Umbilical cord (tissue), 2 donors: ENCODE data around the gene PPAN. TPM values are rescaled to one million over a fixed set of nuclear protein-coding genes. Genes with fewer than 3 reads are reported as not detected.

Source experiments
- DNase-seq: peaks from one replicate; pipeline ENCODE4 v3.0.0-alpha.2; 2015; ENCODE audit warnings: low spot score
- total RNA-seq: library from RNA; depleted of rRNA; stranded (reverse); fragments of >200 nt; gene quantifications from one replicate; pipeline ENCODE4 v1.2.3, GENCODE V29; 2014; ENCODE audit warnings: low replicate concordance; ENCODE audit not compliant: insufficient read depth

The PPAN gene
- total RNA-seq, 1 donor from 2014 or later, result 26.0 TPM

DNA sequence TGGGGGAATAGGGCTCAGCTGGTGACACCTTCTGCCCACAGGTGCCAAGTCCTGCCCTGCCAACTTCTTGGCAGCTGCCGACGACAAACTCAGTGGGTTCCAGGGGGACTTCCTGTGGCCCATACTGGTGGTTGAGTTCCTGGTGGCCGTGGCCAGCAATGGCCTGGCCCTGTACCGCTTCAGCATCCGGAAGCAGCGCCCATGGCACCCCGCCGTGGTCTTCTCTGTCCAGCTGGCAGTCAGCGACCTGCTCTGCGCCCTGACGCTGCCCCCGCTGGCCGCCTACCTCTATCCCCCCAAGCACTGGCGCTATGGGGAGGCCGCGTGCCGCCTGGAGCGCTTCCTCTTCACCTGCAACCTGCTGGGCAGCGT lies 7.4 kb downstream of the PPAN start:
- no peak for DNase-seq

DNA sequence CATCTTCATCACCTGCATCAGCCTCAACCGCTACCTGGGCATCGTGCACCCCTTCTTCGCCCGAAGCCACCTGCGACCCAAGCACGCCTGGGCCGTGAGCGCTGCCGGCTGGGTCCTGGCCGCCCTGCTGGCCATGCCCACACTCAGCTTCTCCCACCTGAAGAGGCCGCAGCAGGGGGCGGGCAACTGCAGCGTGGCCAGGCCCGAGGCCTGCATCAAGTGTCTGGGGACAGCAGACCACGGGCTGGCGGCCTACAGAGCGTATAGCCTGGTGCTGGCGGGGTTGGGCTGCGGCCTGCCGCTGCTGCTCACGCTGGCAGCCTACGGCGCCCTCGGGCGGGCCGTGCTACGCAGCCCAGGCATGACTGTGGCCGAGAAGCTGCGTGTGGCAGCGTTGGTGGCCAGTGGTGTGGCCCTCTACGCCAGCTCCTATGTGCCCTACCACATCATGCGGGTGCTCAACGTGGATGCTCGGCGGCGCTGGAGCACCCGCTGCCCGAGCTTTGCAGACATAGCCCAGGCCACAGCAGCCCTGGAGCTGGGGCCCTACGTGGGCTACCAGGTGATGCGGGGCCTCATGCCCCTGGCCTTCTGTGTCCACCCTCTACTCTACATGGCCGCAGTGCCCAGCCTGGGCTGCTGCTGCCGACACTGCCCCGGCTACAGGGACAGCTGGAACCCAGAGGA lies 7.9 kb downstream of the PPAN start:
- no peak for DNase-seq

DNA sequence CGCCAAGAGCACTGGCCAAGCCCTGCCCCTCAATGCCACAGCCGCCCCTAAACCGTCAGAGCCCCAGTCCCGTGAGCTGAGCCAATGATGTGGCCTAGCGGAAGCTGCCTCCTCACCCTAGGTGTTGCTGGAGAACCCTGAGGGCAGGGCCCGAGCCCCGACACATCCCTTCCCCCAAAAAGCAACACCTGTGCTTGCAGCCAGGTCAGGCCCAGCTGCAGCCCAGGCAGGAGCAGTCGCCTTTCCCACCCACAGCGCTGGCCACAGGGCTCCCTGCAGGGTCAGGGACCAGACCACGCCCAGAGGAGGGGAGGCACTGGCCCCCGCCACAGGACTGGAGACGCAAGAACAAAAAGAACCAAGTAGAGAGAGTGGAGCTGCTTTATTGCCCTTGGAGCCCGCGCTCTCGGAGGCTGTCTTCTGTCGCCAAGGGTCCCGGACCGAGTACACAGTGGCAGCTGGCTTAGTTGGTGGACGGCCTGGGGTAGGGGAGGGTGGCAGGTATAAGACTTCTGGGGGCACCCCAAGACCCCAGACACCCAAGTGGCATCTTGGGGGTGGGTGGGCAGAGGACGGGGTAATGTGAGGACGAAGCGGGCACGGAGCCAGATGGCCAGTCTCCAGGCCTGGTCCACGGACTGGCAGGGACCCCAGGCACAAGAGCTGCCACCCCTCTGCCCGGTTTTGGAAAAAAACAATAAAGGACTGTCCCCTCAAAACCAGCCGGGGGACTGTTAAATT lies 8.7 kb downstream of the PPAN start:
- DNase-seq, result no peak

DNA sequence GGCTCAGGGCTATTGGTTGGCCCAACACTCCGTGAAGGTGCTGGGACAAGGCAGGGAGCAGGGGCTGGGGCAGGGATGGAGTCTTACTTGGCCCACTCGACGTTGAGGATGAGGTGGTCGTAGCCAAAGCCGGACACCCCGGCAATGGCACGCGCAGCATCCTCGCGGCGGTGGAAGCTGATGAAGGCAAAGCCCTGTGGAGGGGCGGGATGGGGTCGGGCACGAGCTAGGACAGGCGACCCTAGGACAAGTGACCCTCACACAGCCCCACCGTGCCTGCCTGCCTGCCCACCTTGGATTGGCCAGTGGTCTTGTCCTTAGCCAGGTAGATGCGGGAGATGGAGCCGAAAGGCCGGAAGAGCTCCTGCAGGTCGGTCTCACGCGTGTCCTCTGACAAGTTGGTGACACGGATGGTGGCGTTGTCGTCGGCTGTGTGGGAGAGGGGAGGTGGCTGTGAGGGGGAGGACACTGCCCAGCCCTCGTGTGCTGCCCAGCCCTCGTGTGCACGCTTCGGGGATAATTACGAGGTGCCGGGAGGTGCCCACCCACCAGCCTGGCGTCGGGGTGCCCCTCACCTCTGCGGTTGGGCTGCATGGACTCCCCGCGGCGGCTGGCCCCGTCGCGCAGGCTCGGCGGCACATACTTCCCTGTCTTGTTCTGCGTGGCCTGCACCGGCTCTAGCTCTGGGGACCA lies 9.4 kb downstream of the PPAN start:
- DNase-seq, result no peak

DNA sequence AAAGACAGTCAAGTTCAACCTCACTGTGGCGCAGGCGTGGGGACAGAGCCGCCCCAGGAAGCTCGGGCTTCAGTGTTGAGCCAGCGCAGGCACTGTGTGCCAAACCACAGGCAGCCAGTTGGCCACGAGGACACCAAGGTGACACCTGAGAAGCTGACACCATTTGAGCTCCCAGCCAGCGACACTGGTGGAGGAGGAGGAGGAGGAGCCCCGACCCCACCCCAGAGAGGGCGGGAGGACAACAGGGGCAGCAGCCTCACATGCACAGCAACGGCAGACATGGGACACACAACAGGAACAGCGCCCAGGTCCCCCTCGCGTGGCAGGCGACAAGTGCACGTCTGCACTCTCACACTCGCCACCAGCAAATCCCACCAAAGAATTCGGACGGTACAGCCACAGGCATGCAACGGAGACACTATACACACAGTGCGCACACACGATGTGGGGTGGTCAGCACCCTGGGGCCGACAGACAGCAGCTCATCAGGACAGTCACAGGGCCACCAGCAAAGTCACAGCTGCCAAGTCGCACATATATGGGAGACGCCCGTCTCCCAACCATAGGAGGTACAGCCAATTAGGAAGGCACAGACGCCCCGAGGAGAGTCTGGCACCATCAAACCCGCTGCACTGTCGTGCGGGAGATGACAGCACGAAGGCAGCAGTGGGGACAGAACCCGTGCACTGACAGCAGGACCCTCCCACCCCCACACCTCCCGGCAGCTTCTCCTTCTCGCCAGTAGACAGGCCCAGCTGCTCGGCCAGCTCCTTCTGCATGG lies 10.1 kb downstream of the PPAN start:
- DNase-seq, result no peak

DNA sequence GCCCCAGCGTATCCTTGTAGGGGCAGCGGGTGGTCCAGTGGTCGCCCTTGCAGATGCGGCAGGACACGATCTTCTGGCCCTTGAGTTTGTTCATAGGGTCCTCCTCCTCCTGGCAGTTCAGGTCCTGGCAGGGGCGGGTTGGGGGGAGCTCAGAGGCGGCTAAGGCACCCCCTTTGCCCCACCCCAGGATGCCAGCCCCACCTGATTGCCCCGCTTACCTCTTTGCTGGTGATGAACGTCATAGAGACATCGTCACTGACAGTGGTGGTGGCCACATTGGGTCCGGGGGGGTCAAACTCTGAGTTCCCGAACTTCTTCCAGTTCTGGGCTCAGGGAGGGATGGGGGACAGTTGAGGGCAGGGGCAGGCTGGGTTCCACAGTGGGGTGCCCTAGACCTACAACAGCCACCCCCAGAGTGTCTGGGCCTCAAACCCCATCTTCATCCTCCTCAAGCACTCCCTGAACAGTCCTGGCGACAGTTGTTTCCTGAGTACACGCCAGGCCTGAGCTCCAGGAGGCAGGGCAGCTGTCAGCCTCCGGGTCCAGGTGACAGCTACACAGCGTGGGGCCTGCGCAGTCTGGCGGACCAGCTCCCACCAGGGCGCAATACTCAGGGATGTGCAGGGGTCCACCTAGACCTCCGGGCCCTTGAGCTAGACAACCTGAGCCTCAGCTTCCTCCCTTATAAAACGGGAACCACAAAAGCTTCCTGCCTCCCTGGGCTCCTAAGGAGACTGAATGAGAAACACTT lies 10.9 kb downstream of the PPAN start:
- DNase-seq, result no peak

DNA sequence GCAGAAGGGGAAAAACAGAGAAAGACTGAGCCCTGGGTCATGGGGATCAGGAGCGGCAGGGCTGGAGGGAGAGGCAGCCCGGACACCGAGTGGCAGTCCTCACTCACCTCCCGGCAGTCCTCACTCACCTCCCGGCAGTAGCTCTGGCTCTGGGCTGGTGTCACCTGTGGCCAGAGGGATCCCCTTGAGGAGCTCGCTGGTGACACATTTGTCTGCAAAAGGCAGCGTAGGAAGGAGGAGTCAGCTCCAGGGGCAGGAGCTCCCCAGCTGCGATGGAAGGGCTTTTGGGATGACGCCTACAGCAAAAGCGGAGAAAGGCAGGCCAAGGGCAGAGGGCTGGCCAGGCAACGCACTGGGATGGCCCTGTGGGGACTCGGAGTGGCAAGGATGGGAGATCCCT lies 12.8 kb downstream of the PPAN start:
- DNase-seq, result no peak

DNA sequence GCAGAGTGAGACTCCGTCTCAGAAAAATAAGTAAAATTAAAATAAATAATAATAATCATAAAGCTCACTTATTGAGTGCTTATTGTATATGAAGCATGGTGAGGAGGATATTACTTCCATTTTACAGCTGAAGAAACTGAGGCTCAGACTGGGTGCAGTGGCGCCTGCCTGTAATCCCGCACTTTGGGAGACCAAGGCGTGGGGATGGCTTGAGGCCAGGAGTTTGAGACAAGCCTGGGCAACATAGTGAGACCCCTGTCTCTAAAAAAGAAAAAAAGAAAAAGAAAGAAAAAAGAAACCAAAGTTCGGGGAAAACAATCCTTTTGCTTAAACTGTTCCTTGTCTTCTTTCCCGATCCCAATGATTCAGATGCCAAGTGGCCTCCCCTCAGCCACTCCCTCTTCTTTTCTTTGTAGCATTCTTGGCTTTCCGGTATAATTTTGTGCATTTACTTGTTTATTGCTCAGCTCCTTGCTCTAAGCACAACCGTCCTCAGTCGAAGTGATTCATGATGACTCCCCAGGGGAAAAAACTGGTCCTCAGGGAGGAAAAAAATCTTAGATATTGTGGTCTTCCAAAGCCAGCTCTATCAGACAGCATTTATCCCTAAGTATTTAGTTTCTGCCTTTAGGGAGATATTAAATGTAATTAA lies 14.5 kb downstream of the PPAN start:
- peak; percentile 42 for DNase-seq

DNA sequence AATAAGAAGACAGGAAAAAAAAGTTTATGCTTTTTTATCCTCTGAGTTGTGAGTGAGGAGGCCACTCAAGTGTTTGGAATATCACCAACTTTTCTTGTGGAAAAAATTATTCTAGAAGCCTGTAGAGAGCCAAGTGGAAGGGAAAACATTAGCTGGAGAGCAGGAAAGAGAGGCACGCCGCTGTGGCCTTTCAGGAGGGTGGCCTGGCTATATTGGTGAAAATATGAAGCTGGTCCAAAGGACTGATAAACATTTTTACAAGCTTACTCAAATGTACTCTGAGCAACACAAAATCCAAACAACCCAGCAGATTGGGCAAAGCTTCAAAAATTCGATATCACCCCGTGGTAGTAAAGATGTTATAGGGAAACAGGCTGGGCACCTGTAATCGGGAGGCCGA lies 15.9 kb downstream of the PPAN start:
- DNase-seq, result peak; percentile 45

DNA sequence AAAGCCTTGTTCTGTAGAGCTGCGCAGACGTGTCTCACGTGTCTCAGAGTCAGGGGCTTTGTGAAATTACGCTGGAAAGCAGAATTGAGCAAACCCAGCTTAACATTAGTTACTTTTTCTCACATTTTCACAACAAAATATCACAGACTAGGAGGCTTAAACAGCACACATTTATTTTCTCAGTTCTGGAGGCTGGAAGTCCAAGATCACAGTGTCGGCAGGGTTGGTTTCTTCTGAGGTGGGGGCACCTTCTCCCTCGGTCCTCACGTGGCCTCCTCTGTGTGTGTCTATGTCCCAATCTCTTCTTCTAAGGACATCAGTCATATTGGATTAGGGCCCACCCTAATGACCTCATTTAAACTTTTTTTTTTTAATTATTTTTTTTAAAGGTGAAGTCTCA lies 18.3 kb downstream of the PPAN start:
- no peak for DNase-seq

DNA sequence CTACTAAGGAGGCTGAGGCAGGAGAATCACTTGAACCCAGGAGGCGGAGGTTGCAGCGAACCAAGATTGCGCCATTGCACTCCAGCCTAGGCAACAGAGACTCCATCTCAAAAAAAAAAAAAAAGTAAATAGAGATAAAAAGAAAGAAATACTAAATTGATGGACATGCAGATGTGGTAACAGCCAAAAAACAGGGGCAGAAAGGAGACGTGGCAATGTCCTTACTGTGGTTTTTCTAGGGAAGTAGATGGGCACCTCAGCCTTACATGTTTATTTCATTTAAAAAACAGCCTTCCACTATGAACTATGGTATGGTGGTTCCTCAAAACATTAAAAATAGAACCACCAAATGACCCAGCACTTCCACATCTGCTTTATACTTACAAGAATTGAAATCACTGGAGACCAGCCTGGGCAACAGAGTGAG lies 20.1 kb downstream of the PPAN start:
- DNase-seq, result no peak

DNA sequence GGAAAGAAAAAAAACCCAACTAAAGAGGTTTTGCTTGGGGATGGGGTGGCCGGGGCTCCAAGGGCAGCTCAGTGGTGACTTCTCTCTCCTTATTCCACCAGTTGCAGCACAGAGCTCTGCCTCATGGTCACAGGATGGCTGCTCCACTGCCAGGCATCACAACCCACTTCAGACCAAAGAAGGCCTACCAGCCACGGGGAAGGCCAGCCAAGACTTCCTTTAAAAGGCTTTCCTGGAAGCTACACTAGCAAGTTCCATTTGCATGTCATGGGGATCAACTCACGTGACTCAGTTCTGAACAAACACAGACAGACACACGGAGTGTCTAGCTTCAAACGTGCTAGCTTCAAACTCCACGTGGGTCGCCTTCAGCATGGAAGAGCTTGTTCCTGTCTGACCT lies 26.7 kb downstream of the PPAN start:
- DNase-seq, result no peak

DNA sequence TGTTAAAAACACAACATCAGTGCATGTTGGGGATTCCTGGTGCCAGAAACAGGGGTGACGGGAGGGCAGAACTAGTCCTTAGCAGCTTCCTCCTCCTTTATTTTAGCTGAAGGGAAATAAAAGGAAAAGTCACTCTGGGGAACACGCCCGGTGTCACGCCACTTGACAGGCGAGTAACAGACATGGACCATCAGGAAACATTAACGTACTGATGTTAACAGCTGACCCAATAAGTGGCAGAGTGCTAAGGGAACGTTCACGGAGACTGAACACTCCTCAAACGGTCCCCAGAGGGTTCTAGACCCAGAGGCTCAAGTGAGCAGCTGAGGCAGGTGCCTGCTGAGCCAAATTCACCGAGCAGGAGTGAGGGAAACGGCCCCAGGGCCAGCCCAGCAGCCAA lies 27.4 kb downstream of the PPAN start:
- no peak for DNase-seq

DNA sequence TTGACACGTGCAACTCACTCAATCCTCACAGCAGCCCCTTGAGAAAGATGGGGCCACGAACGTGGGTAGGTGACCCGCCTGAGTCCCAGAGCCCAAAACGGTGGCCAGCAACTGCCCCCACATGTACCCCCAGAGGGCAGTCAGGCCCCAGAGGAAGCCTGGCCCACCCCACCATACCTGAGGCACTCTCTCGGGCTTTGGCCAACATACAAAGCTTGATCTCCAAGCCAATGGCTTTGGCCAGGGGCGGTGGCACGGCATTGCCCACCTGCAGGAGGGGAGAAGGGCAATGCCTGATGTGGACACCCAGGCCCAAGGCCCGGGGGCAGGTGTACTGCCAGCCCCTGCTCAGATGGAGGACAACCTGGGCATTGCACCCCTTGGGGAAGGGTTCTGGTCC lies 27.9 kb downstream of the PPAN start:
- DNase-seq, result no peak

DNA sequence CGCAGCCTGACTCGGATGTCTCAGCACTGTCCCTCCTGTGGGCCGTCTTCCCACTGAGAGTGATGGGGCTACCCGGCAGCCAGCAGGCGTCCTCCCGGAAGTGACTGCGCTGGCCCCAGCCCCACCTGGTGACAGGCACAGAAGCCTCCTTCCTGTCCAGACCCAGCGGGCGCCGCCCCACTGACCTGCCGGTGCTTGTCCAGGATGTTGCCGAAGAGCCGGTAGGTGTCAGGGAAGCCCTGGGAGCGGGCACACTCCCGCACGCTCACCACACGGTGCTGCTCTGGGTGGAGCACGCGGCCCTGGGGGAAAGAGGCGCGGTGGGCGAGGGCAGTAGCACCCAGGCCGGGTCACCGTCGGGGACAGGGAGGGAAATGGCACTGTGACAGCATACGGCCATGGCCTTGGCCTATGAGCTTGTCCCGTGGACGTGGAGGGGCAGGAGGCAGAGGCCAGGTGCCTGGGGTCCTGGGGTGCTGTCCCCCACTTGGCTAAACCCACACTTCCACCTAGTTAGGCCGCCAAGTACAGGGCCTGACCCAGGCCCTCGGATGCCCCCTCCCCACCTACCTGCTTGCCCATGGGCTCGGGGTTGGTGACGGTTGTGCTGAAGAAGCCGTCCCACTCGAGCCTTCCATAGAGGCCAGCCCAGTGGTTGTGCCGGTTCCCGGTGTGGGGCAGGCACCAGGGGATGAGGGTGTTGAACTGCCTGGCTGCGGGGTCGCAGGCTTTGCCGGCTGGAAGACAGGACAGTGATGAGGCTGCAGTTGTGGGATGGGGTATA lies 29.6 kb downstream of the PPAN start:
- no peak for DNase-seq

DNA sequence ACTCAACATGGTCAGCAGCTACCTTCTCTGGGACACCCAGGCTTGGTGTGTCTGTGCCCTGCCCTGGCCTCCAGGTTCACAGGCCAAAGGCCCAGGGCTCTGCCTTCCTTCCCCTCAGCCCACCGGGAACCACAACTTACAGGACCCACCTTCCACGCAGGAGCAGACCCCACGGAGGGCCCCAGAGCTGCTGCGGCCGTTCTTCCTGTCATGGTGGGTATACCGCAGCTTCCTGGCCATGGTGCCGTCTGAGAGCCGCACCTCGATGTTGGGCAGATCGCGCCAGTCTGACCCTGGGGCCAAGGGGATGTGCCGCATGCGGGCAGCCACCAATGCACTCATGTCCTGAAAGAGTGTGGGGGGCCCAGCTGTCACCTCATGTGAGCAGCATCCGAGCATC lies 30.8 kb downstream of the PPAN start:
- no peak for DNase-seq

DNA sequence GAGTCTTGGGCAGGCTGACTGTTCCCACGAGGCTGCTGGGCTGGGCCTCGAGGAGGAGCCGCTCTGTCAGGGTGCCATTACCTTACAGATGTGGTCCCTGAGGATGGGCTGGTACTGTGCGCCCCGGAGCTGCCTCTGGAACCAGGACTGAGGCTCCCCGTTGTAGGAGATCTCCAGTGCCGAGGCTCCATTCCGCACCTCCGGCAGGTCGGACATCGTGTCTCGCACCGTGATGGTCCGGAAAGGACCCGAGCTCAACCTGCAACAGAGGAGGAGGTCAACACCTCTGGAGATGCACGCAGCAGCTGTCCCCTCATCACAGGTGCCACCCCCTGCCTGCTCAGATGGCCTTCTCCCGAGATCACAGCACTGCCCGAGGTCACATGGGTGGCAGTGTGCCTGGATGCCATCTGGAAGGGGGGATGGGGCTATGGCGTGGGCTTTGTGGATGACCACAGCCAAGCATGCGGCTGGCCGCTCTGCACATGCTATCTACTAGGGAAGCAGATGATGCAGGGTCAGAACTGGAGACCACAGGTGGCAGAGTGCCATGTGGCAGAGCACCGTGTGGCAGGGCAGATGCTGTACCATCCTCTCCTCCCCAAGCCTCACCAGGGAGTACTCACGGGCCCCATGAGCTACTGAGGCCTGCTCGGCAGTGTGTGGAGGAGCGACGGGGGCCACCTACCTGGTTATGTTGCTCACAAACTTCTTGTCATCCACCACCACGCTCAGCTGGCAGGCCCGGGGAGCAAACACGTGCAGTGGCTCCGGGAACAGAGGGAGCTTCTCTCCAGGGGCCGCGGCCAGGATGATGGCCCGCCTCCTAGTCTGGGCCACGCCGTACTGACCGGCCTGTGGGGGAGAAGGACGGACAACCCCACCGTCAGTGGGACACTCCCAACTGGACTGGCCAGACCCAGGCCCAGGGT lies 31.9 kb downstream of the PPAN start:
- no peak for DNase-seq

DNA sequence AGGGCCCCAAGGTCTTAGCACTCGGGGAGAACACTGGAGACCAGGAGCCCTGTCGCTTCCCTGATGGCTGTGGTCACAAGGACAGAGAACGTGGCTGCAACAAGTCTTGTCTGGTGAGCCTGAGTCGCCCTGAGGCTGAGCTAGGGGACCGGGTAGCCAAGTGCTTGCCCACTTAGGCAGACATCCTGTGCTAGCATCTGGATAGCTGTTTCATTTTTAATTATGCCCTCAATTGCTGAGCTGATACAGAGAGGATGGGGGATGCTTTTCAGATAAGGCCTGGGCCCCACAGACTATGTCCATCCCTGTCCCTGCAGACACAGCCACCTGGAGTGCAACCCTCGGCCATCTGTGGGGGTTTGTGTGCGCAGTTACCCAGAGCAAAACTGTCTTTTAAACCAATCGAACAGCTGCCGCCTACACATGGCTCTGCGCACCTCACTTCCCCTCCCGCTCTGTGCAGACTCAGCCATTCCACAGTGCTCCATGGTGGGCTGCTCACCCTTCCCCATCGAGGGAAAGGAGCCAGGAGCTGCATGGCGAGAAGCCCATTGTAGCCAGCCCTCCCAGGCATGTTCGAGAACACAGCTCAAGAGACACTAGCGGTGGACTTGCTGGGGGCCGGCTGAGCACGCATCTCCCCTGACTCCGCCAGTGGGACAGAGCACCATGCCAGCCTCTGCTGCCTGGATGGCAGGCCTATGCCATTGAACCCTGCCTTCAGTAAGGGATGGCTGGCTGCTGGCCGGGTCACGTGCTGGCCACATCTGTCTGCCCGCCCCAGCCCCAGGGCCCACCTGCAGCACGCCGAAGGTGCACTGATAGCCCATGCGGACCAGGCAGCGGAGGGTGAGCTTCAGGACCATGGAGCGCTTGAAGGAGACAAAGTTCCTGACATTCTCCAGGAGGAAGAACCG lies 33.0 kb downstream of the PPAN start:
- no peak for DNase-seq
